Mesothelial cell of epicardium (in vitro differentiated cells): ENCODE measurements around the gene CD1D. TPM values are rescaled to one million over a fixed set of nuclear protein-coding genes. Genes with fewer than 3 reads are reported as not detected.
"Not testable (repeated sequence)": the region's sequence is repeated elsewhere in the genome, so short reads cannot be mapped to it uniquely, and the experiment has no call there.

Experiments
- DNase-seq, 2 experiments: peaks; one replicate each; pipeline ENCODE4 v3.0.0; 2021; ENCODE audit warnings: low spot score in 2 of 2; ENCODE audit not compliant: unreplicated experiment in 2 of 2
- H3K27ac Mint-ChIP-seq: 2 replicates; pipeline ENCODE4 v1.8.0; 2021; ENCODE audit warnings: mixed read lengths
- H3K27me3 Mint-ChIP-seq: 2 replicates; pipeline ENCODE4 v1.8.0; 2021; ENCODE audit warnings: low read depth, mixed read lengths
- H3K36me3 Mint-ChIP-seq: 2 replicates; pipeline ENCODE4 v1.8.0; 2021; ENCODE audit warnings: mixed read lengths
- H3K4me1 Mint-ChIP-seq: 2 replicates; pipeline ENCODE4 v1.8.0; 2021; ENCODE audit warnings: mixed read lengths
- H3K4me3 Mint-ChIP-seq: 2 replicates; pipeline ENCODE4 v1.8.0; 2021; ENCODE audit warnings: mild to moderate bottlenecking, moderate library complexity, mixed read lengths
- H3K9me3 Mint-ChIP-seq: 2 replicates; pipeline ENCODE4 v1.8.0; 2021; ENCODE audit warnings: mixed read lengths
- CTCF ChIP-seq: fragments of 200-600 bp; sonication (generic); IDR thresholded peaks from one replicate; pipeline ENCODE4 v1.5.0; 2021; ENCODE audit warnings: antibody characterized with exemption; ENCODE audit not compliant: unreplicated experiment
- total RNA-seq: library from RNA; stranded (reverse); gene quantifications from 3 replicates; pipeline ENCODE4 v1.2.1, GENCODE V29; 2021

Gene CD1D
- total RNA-seq, 1 donor from 2014 or later: 2.8 TPM

GRCh38 chr1:158200527-158200926, 19.8 kb downstream of the CD1D start:
- Mint-ChIP-seq H3K27ac (no peak overlapping the region), H3K9me3 (no peaks in the 10 kb centered on the region), H3K27me3 (peaks cover 7% of the 10 kb centered on the region), H3K4me1 (peaks cover 4% of the 10 kb centered on the region), H3K36me3 (no peaks in the 10 kb centered on the region), H3K4me3 (peak overlapping the region; percentile 0)
- DNase-seq: no peak
- TF ChIP-seq CTCF: no peak

- Mint-ChIP-seq H3K9me3 (no peaks in the 10 kb centered on the region), H3K36me3 (no peaks in the 10 kb centered on the region), H3K4me1 (peaks cover 4% of the 10 kb centered on the region), H3K4me3 (peak overlapping the region; percentile 63), H3K27me3 (peaks cover 6% of the 10 kb centered on the region), H3K27ac (no peak overlapping the region)
- TF ChIP-seq CTCF: peak; percentile 92
- no peak for DNase-seq
These were observed 23.2 kb downstream of the CD1D start for GRCh38 chr1:158203693-158204457.

GRCh38 chr1:158204458-158204827, 23.7 kb downstream of the CD1D start:
- Mint-ChIP-seq H3K27me3 (peaks cover 8% of the 10 kb centered on the region), H3K9me3 (no peaks in the 10 kb centered on the region), H3K27ac (no peak overlapping the region), H3K36me3 (no peaks in the 10 kb centered on the region), H3K4me1 (peaks cover 4% of the 10 kb centered on the region), H3K4me3 (no peak overlapping the region)
- TF ChIP-seq CTCF: no peak
- DNase-seq: no peak

- Mint-ChIP-seq H3K27ac (no peak overlapping the region), H3K27me3 (peaks cover 12% of the 10 kb centered on the region), H3K9me3 (no peaks in the 10 kb centered on the region), H3K36me3 (no peaks in the 10 kb centered on the region), H3K4me3 (no peak overlapping the region), H3K4me1 (peaks cover 2% of the 10 kb centered on the region)
- TF ChIP-seq CTCF: no peak
- no peak for DNase-seq
These were observed 28.0 kb downstream of the CD1D start for GRCh38 chr1:158208586-158209116.

GRCh38 chr1:158212320-158212719, 31.6 kb downstream of the CD1D start:
- Mint-ChIP-seq H3K27ac (no peak overlapping the region), H3K36me3 (no peaks in the 10 kb centered on the region), H3K4me3 (no peak overlapping the region), H3K9me3 (no peaks in the 10 kb centered on the region), H3K27me3 (peaks cover 10% of the 10 kb centered on the region), H3K4me1 (no peaks in the 10 kb centered on the region)
- TF ChIP-seq CTCF: no peak
- DNase-seq: no peak

GRCh38 chr1:158223445-158223844, 42.8 kb downstream of the CD1D start:
- not testable (repeated sequence) for DNase-seq, H3K4me1 Mint-ChIP-seq, H3K27me3 Mint-ChIP-seq, H3K36me3 Mint-ChIP-seq, H3K4me3 Mint-ChIP-seq, H3K27ac Mint-ChIP-seq
- H3K9me3 Mint-ChIP-seq: peaks cover 37% of the 10 kb centered on the region
